Stimulated activated naive CD8-positive, alpha-beta T cell treated with anti-CD3 and anti-CD28 coated beads, Interleukin-15, Interleukin-2, amounts not matched to agents 100 U/mL and 50 U/mL, for 24 hours (primary cell): ENCODE measurements around the gene ALK.

Experiments
- ATAC-seq: fragments of 150-1000 bp; cut with Tn5 transposase; one replicate; pipeline ENCODE4 v1.10.0; 2021
- DNase-seq: peaks from one replicate; pipeline ENCODE4 v3.0.0; 2021

The ALK gene

GRCh38 chr2:29610569-29610968 lies 310.8 kb downstream of the ALK start:
- ATAC-seq (no peak), DNase-seq (no peak)

- no peak for DNase-seq
- ATAC-seq: no peak
Observed at GRCh38 chr2:29607038-29607420, 314.4 kb downstream of the ALK start.

GRCh38 chr2:29606104-29607037 lies 315.0 kb downstream of the ALK start:
- no peak for ATAC-seq

GRCh38 chr2:29603341-29603740 lies 318.0 kb downstream of the ALK start:
- DNase-seq (no peak), ATAC-seq (no peak)

More at GRCh38 chr2:29606104-29607037, 315.0 kb downstream of the ALK start:
- DNase-seq: no peak

GRCh38 chr2:29601872-29602271 lies 319.5 kb downstream of the ALK start:
- no peak for ATAC-seq

GRCh38 chr2:29601321-29601720 lies 320.1 kb downstream of the ALK start:
- DNase-seq: no peak
- no peak for ATAC-seq

More at GRCh38 chr2:29601872-29602271, 319.5 kb downstream of the ALK start:
- no peak for DNase-seq

- no peak for ATAC-seq
Observed at GRCh38 chr2:29599946-29600345, 321.4 kb downstream of the ALK start.

GRCh38 chr2:29598978-29599377 lies 322.4 kb downstream of the ALK start:
- no peak for DNase-seq
- ATAC-seq: no peak

More at GRCh38 chr2:29599946-29600345, 321.4 kb downstream of the ALK start:
- DNase-seq: no peak

GRCh38 chr2:29597035-29597434 lies 324.4 kb downstream of the ALK start:
- no peak for DNase-seq
- ATAC-seq: no peak

- ATAC-seq (no peak), DNase-seq (no peak)
Observed at GRCh38 chr2:29596584-29596983, 324.8 kb downstream of the ALK start.

GRCh38 chr2:29591600-29591999 lies 329.8 kb downstream of the ALK start:
- ATAC-seq (no peak), DNase-seq (no peak)

GRCh38 chr2:29590211-29590610 lies 331.2 kb downstream of the ALK start:
- no peak for ATAC-seq
- DNase-seq: no peak

GRCh38 chr2:29589440-29590103 lies 331.8 kb downstream of the ALK start:
- ATAC-seq: no peak
- no peak for DNase-seq

GRCh38 chr2:29587402-29588190 lies 333.8 kb downstream of the ALK start:
- ATAC-seq: no peak
- no peak for DNase-seq

- DNase-seq (no peak), ATAC-seq (no peak)
Observed at GRCh38 chr2:29586919-29587318, 334.5 kb downstream of the ALK start.

- DNase-seq (no peak), ATAC-seq (no peak)
Observed at GRCh38 chr2:29583548-29584156, 337.7 kb downstream of the ALK start.

GRCh38 chr2:29583104-29583503 lies 338.3 kb downstream of the ALK start:
- ATAC-seq: no peak

GRCh38 chr2:29582062-29582461 lies 339.3 kb downstream of the ALK start:
- DNase-seq: no peak
- ATAC-seq: no peak

More at GRCh38 chr2:29583104-29583503, 338.3 kb downstream of the ALK start:
- no peak for DNase-seq

- ATAC-seq: no peak
- no peak for DNase-seq
Observed at GRCh38 chr2:29580223-29580622, 341.2 kb downstream of the ALK start.

- ATAC-seq (no peak), DNase-seq (no peak)
Observed at GRCh38 chr2:29579495-29580169, 341.8 kb downstream of the ALK start.

GRCh38 chr2:29578084-29578598 lies 343.2 kb downstream of the ALK start:
- ATAC-seq (no peak), DNase-seq (no peak)
